HepG2 (cell line): ENCODE measurements around the gene ZNF264. TPM values are rescaled to one million over a fixed set of nuclear protein-coding genes. Genes with fewer than 3 reads are reported as not detected.

ENCODE experiments used
- ATF7-NPFF ChIP-seq: sonication (generic); formaldehyde crosslinking; IDR thresholded peaks from 2 replicates; pipeline ENCODE4 v1.8.1; 2023; ENCODE audit warnings: mild to moderate bottlenecking, low read depth, missing genetic modification reagents, moderate library complexity
- ELF4 ChIP-seq: sonication (generic); formaldehyde crosslinking; IDR thresholded peaks from 2 replicates; pipeline ENCODE4 v1.5.0; 2020; ENCODE audit warnings: missing genetic modification reagents, mild to moderate bottlenecking, moderate library complexity, borderline replicate concordance
- HNRNPL ChIP-seq: fragments of 200-400 bp; formaldehyde crosslinking; IDR thresholded peaks from 2 replicates; pipeline ENCODE4 v1.6.1; 2017; ENCODE audit warnings: mild to moderate bottlenecking, low read depth, low read length
- JDP2 ChIP-seq: sonication (generic); formaldehyde crosslinking; IDR thresholded peaks from 2 replicates; pipeline ENCODE4 v1.8.1; 2022; ENCODE audit warnings: missing genetic modification reagents, borderline replicate concordance
- JUN ChIP-seq: sonication (generic); formaldehyde crosslinking; IDR thresholded peaks from 2 replicates; pipeline ENCODE4 v1.4.0; 2020; ENCODE audit warnings: mild to moderate bottlenecking, missing genetic modification reagents
- JUND ChIP-seq: sonication (generic); formaldehyde crosslinking; IDR thresholded peaks from 2 replicates; pipeline ENCODE4 v1.8.0; 2022; ENCODE audit warnings: mild to moderate bottlenecking, missing genetic modification reagents
- MAFK ChIP-seq, 2 experiments: IDR thresholded peaks in 1 of 2; conservative IDR thresholded peaks in 1 of 2; 2 replicates each; pipeline ENCODE4 v1.6.1; 2011; ENCODE audit warnings: improper control_type of control experiment in 2 of 2, low read length in 2 of 2
- SP2 ChIP-seq: sonication (generic); formaldehyde crosslinking; IDR thresholded peaks from 2 replicates; pipeline ENCODE4 v1.5.1; 2020; ENCODE audit warnings: mild to moderate bottlenecking, missing genetic modification reagents
- TCF7L2 ChIP-seq: IDR thresholded peaks from 2 replicates; pipeline ENCODE4 v1.6.1; 2011; ENCODE audit warnings: mild to moderate bottlenecking, low read depth, low read length, moderate library complexity
- ZBTB21 ChIP-seq: sonication (generic); formaldehyde crosslinking; IDR thresholded peaks from 2 replicates; pipeline ENCODE4 v1.4.0; 2020; ENCODE audit warnings: missing genetic modification reagents
- ZKSCAN1 ChIP-seq: fragments of 150-350 bp; IDR thresholded peaks from 2 replicates; pipeline ENCODE4 v1.6.1; 2014; ENCODE audit warnings: low read length
- ZKSCAN8 ChIP-seq: IDR thresholded peaks from 2 replicates; pipeline ENCODE4 v1.6.1; 2016; ENCODE audit warnings: borderline replicate concordance, missing genetic modification reagents, missing compliant biosample characterization
- ZNF496 ChIP-seq: sonication (generic); formaldehyde crosslinking; IDR thresholded peaks from 2 replicates; pipeline ENCODE4 v1.8.1; 2023; ENCODE audit warnings: mild to moderate bottlenecking, moderate library complexity, missing genetic modification reagents; ENCODE audit not compliant: insufficient replicate concordance
- ZNF543 ChIP-seq: sonication (generic); formaldehyde crosslinking; IDR thresholded peaks from 2 replicates; pipeline ENCODE4 v1.4.0; 2020; ENCODE audit warnings: mild to moderate bottlenecking, missing genetic modification reagents
- ZNF563 ChIP-seq: sonication (generic); formaldehyde crosslinking; IDR thresholded peaks from 2 replicates; pipeline ENCODE4 v1.8.0; 2022; ENCODE audit warnings: mild to moderate bottlenecking, moderate library complexity, missing genetic modification reagents
- ZNF761 ChIP-seq: sonication (generic); formaldehyde crosslinking; conservative IDR thresholded peaks from 2 replicates; pipeline ENCODE4 v1.4.0; 2020; ENCODE audit warnings: mild to moderate bottlenecking, missing genetic modification reagents
- ZNF788 ChIP-seq: sonication (generic); formaldehyde crosslinking; IDR thresholded peaks from 2 replicates; pipeline ENCODE4 v1.5.0; 2020; ENCODE audit warnings: mild to moderate bottlenecking, missing genetic modification reagents, borderline replicate concordance
- polyA plus RNA-seq, 8 experiments: library from polyadenylated mRNA; depleted of rRNA in 3 of 8; stranded (reverse) in 7 of 8; unstranded in 1 of 8; fragments of >200 nt; fragmentation: Illumina TruSeq in 4 of 8; extraction: Trizol in 4 of 8; gene quantifications; 2 replicates each; pipeline versions ENCODE4 v1.2.1 to v1.2.3, GENCODE V29; 2011 to 2016; ENCODE audit warnings: low read depth in 4 of 8, missing spikeins in 1 of 8, mixed read lengths in 1 of 8; ENCODE audit not compliant: insufficient read depth in 1 of 8
- total RNA-seq, 5 experiments: library from RNA; depleted of rRNA; stranded (reverse); fragments of >200 nt; fragmentation: Illumina TruSeq; extraction: Trizol; gene quantifications; 2 replicates each; pipeline ENCODE4 v1.2.3, GENCODE V29; 2016; ENCODE audit warnings: low read depth in 1 of 5
- TF ChIP-seq, protein P1 (sequence below): sonication (generic); formaldehyde crosslinking; conservative IDR thresholded peaks from 2 replicates; pipeline ENCODE4 v1.4.0; 2020; ENCODE audit warnings: missing genetic modification reagents
- TF ChIP-seq, protein P2 (sequence below): sonication (generic); formaldehyde crosslinking; IDR thresholded peaks from 2 replicates; pipeline ENCODE4 v1.4.0; 2020; ENCODE audit warnings: missing genetic modification reagents
- TF ChIP-seq, protein P3 (sequence below): sonication (generic); formaldehyde crosslinking; IDR thresholded peaks from 2 replicates; pipeline ENCODE4 v1.8.1; 2023; ENCODE audit warnings: mild to moderate bottlenecking, moderate library complexity, missing genetic modification reagents
- TF ChIP-seq, protein P4 (sequence below): IDR thresholded peaks from 2 replicates; pipeline ENCODE4 v1.6.1; 2016; ENCODE audit warnings: low read depth, borderline replicate concordance
- TF ChIP-seq, protein P5 (sequence below): sonication (generic); formaldehyde crosslinking; IDR thresholded peaks from 2 replicates; pipeline ENCODE4 v1.4.0; 2020; ENCODE audit warnings: missing genetic modification reagents; ENCODE audit errors: not compliant biosample characterization

Gene ZNF264
- total and polyA plus RNA-seq, 2 of the 13 experiments (the other 11 are each of a cell fraction or from before 2014, with no cell fraction given): 3.5 to 17.6 TPM

DNA sequence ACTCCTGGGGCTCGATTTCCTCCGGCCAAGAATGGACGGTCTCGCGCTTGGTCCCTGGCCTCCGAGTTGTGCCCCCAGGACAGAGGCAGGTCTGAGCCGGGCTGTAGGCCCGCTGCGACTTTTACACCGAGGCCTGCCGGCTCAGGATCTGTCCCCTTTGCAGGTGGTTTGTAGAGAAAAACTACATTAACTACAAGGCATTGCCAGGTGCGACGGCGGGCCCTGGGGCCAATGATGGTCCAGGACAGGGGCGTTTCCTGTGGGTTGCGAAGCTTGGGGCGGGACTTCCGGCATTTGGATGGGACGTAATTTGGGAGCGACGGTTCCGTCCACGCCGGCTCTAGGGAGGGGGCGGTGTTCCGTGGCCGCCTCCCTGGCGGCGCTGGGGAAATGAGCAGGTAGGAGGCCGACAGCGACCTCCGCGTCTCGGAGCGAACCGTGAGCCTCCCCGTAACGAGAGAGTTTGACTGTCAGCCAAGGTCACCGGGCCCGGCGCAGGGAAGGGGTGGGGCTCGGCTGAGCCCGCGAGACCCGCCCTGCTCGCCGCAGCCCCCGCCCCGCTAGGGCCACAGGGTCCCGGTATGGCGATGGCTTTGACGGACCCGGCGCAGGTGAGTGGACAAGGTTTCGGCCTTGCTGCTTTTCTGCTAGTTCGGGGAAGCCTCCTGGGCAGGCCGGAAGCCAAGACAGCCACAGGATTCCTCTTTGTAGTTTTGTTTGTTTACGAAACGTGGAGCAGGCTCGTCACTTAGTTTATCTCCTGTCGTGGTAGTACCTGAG lies 49.2 kb downstream of the ZNF264 start, which contains the start of gene ZNF805 (continued):
- peak; percentile 72; the same call in 1 of the 2 replicates for TF ChIP-seq ZNF788 (CRISPR knock-in tag)
- no peak for TF ChIP-seq HNRNPL
- TF ChIP-seq ELF4 (CRISPR knock-in tag): peak; percentile 58; the same call in 1 of the 2 replicates
- TF ChIP-seq ZBTB21 (CRISPR knock-in tag): peak; percentile 22; the same call in 1 of the 2 replicates
- peak; percentile 47; the same call in 1 of the 2 replicates for TF ChIP-seq ZNF761 (CRISPR knock-in tag)
- TF ChIP-seq, protein P1, sequence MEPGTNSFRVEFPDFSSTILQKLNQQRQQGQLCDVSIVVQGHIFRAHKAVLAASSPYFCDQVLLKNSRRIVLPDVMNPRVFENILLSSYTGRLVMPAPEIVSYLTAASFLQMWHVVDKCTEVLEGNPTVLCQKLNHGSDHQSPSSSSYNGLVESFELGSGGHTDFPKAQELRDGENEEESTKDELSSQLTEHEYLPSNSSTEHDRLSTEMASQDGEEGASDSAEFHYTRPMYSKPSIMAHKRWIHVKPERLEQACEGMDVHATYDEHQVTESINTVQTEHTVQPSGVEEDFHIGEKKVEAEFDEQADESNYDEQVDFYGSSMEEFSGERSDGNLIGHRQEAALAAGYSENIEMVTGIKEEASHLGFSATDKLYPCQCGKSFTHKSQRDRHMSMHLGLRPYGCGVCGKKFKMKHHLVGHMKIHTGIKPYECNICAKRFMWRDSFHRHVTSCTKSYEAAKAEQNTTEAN: 0 out of 2 replicates have a peak, but pooled peaks have one; percentile 32
- TF ChIP-seq MAFK (conservative IDR thresholded peaks at IDR 0.05 in 1 of 2, IDR thresholded peaks at IDR 0.05 in 1 of 2; ENCODE audit: low read length in 2 of 2): no peak
- TF ChIP-seq JUND (CRISPR knock-in tag): 0 out of 2 replicates have a peak, but pooled peaks have one; percentile 43
- peak; percentile 49; the same call in 1 of the 2 replicates for TF ChIP-seq ZNF563 (CRISPR knock-in tag)
- TF ChIP-seq, protein P2, sequence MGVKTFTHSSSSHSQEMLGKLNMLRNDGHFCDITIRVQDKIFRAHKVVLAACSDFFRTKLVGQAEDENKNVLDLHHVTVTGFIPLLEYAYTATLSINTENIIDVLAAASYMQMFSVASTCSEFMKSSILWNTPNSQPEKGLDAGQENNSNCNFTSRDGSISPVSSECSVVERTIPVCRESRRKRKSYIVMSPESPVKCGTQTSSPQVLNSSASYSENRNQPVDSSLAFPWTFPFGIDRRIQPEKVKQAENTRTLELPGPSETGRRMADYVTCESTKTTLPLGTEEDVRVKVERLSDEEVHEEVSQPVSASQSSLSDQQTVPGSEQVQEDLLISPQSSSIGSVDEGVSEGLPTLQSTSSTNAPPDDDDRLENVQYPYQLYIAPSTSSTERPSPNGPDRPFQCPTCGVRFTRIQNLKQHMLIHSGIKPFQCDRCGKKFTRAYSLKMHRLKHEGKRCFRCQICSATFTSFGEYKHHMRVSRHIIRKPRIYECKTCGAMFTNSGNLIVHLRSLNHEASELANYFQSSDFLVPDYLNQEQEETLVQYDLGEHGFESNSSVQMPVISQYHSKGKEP (CRISPR knock-in tag): no peak
- no peak for TF ChIP-seq TCF7L2
- TF ChIP-seq, protein P3, sequence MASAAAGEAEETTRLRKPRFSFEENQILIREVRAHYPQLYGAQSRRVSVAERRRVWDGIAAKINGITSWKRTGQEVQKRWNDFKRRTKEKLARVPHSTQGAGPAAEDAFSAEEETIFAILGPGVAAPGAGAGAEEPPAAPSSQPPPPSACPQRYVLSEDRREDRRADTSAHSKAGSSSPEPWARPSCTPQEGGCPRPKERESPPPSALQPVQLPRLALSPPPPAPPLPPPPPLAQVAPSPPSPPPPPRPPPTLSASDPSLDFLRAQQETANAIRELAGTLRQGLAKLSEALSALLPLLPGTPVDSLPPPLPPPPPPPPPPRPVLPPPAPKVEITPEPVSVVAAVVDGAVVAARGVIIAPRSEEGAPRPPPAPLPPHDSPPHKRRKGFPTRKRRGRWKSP (CRISPR knock-in tag): 0 out of 2 replicates have a peak, but pooled peaks have one; percentile 18
- TF ChIP-seq ZKSCAN1: no peak
- peak; percentile 99 for TF ChIP-seq SP2 (CRISPR knock-in tag)
- TF ChIP-seq ATF7-NPFF: peak; percentile 68; the same call in 1 of the 2 replicates
- no peak for TF ChIP-seq JDP2
- TF ChIP-seq, protein P4, sequence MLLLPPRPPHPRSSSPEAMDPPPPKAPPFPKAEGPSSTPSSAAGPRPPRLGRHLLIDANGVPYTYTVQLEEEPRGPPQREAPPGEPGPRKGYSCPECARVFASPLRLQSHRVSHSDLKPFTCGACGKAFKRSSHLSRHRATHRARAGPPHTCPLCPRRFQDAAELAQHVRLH (CRISPR knock-in tag): 0 out of 2 replicates have a peak, but pooled peaks have one; percentile 23
- no peak for TF ChIP-seq ZKSCAN8 (CRISPR knock-in tag)
- no peak; the same call in 1 of the 2 replicates for TF ChIP-seq ZNF543 (CRISPR knock-in tag)
- TF ChIP-seq JUN: 0 out of 2 replicates have a peak, but pooled peaks have one; percentile 38
- TF ChIP-seq ZNF496 (CRISPR knock-in tag): no peak
- TF ChIP-seq, protein P5, sequence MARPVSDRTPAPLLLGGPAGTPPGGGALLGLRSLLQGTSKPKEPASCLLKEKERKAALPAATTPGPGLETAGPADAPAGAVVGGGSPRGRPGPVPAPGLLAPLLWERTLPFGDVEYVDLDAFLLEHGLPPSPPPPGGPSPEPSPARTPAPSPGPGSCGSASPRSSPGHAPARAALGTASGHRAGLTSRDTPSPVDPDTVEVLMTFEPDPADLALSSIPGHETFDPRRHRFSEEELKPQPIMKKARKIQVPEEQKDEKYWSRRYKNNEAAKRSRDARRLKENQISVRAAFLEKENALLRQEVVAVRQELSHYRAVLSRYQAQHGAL (CRISPR knock-in tag): no peak
